ENCODE results near the gene TDO2. TPM values are rescaled to one million over a fixed set of nuclear protein-coding genes. Genes with fewer than 3 reads are reported as not detected.

Gene TDO2
- total RNA-seq, 2 experiments from 2014 or later: not detected

DNA sequence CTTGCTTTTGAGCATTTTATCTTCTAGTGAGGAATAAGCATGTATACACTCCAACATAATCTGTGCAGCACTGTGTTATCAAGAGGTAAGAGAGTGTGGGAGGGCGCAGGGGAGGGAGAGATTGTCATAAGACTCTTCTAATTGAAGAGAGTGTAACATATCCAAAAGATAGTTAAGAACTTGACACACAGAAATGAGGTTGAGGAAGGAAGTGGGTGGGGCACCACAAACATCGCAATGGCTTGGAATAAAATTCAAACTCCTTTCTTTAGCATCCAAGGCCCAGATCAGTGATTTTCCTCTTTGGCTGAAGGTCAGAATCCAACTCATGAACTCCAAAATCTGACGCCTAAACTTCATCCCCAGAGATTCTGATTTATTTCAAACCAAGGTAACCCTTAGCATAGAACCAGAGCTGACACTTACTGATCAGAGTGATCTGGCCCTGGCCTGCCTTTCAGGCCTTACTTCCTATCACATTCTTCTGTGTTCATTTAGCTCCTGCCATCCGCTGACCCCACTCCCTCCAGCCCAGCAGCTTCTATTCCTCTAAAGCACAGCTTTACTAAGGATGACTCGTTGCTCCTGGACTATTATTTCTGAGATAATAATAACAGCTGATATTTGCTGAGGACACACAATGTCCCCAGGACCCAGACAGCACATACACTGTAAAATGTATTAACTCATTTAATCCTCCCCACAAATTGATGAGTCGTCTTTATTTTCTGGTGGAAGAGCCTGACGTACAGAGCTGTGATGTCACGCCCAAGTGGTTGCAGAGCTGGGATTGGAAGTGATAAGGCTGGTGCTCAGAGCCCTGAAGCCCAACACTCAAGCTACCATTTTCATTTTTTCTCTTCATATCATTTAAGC is 60.8 kb downstream of the TDO2 start:
- no peak overlapping the region for H3K27ac ChIP-seq (ENCODE audit: low read depth, low read length, poor library complexity, severe bottlenecking)
- H4K20me1 ChIP-seq (ENCODE audit: insufficient read depth, low read length): no peaks in the 10 kb centered on the region
- no peaks in the 10 kb centered on the region for H3K4me1 ChIP-seq (ENCODE audit: insufficient read depth, low read length, poor library complexity, severe bottlenecking)
- ChIA-PET POLR2A (no interaction called here), CTCF (ENCODE audit: unreplicated experiment) (no interaction called here)
- H3K4me3 ChIP-seq (ENCODE audit: low read depth, low read length, poor library complexity, severe bottlenecking): no peak overlapping the region
- no peak overlapping the region for H3K4me2 ChIP-seq (ENCODE audit: low read length)
- no peaks in the 10 kb centered on the region for H3K9me3 ChIP-seq (ENCODE audit: low read length)
- no peaks in the 10 kb centered on the region for H3K36me3 ChIP-seq (ENCODE audit: insufficient read depth, low read length)
- no peak overlapping the region for H2AFZ ChIP-seq (ENCODE audit: low read length)
- no TSS peak for BruUV-seq (replicated peaks)
- no peaks in the 10 kb centered on the region for H3K9me2 ChIP-seq (ENCODE audit: insufficient read depth, low read length)
- intact Hi-C loops (cut with micrococcal nuclease; ENCODE audit: unreplicated experiment): no loop called here
- no peak for DNase-seq (ENCODE audit: low spot score)
- TF ChIP-seq, protein P1, sequence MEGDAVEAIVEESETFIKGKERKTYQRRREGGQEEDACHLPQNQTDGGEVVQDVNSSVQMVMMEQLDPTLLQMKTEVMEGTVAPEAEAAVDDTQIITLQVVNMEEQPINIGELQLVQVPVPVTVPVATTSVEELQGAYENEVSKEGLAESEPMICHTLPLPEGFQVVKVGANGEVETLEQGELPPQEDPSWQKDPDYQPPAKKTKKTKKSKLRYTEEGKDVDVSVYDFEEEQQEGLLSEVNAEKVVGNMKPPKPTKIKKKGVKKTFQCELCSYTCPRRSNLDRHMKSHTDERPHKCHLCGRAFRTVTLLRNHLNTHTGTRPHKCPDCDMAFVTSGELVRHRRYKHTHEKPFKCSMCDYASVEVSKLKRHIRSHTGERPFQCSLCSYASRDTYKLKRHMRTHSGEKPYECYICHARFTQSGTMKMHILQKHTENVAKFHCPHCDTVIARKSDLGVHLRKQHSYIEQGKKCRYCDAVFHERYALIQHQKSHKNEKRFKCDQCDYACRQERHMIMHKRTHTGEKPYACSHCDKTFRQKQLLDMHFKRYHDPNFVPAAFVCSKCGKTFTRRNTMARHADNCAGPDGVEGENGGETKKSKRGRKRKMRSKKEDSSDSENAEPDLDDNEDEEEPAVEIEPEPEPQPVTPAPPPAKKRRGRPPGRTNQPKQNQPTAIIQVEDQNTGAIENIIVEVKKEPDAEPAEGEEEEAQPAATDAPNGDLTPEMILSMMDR (conservative IDR thresholded peaks at IDR 0.05; ENCODE audit: low read length): no peak
- no peak for TF ChIP-seq EZH2phosphoT487 (IDR thresholded peaks at IDR 0.05; ENCODE audit: borderline replicate concordance, low read depth, low read length)
- no peaks in the 10 kb centered on the region for H3K79me2 ChIP-seq (ENCODE audit: insufficient read depth, low read depth, low read length)

DNA sequence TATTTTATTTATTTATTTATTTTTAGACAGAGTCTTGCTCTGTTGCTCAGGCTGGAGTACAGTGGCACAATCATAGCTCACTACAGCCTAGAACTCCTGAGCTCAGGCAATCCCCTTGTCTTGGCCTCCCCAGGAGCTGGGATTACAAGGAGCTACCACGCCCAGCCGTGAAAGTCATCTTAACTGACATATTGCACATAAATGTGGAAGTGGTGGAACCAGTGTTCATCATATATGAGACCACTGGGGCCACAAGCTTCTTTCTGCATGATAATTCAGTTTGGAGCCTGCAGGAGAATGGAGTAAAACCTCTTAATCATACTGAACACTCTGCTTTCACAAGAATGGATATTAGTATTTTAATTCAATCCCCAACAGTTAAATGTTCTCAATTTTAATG is 62.7 kb downstream of the TDO2 start:
- POLR2A ChIA-PET: interaction anchor here (0.6 to 1.1 kb wide), 4 partner anchors 9 to 141 kb away, joined by 3 to 4 read pairs (median 4); no protein-coding TSS in a partner anchor
- Histone ChIP-seq H3K4me1 (ENCODE audit: insufficient read depth, low read length, poor library complexity, severe bottlenecking) (no peaks in the 10 kb centered on the region), H2AFZ (ENCODE audit: low read length) (no peak overlapping the region), H4K20me1 (ENCODE audit: insufficient read depth, low read length) (no peaks in the 10 kb centered on the region), H3K4me3 (ENCODE audit: low read depth, low read length, poor library complexity, severe bottlenecking) (no peak overlapping the region), H3K27ac (ENCODE audit: low read depth, low read length, poor library complexity, severe bottlenecking) (no peak overlapping the region), H3K9me3 (ENCODE audit: low read length) (no peaks in the 10 kb centered on the region), H3K9me2 (ENCODE audit: insufficient read depth, low read length) (no peaks in the 10 kb centered on the region), H3K36me3 (ENCODE audit: insufficient read depth, low read length) (no peaks in the 10 kb centered on the region), H3K79me2 (ENCODE audit: insufficient read depth, low read depth, low read length) (no peaks in the 10 kb centered on the region), H3K4me2 (ENCODE audit: low read length) (no peak overlapping the region)
- intact Hi-C loops (cut with micrococcal nuclease; ENCODE audit: unreplicated experiment): no loop called here
- CTCF ChIA-PET (ENCODE audit: unreplicated experiment): interaction anchor here (0.9 kb wide), 1 partner anchor 8 kb away, joined by 3 read pairs; no protein-coding TSS in a partner anchor
- no TSS peak for BruUV-seq (replicated peaks)
- TF ChIP-seq, protein P1 (conservative IDR thresholded peaks at IDR 0.05; ENCODE audit: low read length): no peak
- TF ChIP-seq EZH2phosphoT487 (IDR thresholded peaks at IDR 0.05; ENCODE audit: borderline replicate concordance, low read depth, low read length): no peak
- DNase-seq (ENCODE audit: low spot score): no peak

Measured in OCI-LY7 (cell line).